HepG2 (cell line): ENCODE measurements around the gene KAZN. TPM values are rescaled to one million over a fixed set of nuclear protein-coding genes. Genes with fewer than 3 reads are reported as not detected.

Source experiments
- ATAC-seq: fragments of 200-7000 bp; cut with Tn5 transposase; 3 replicates; pipeline ENCODE4 v1.9.1; 2020; ENCODE audit warnings: mild to moderate bottlenecking, moderate library complexity
- BruUV-seq: library from RNA; stranded (reverse); fragments of 400-500 nt; replicated peaks from 2 replicates; lab custom pipeline; 2021; lab: Mats Ljungman, UMichigan
- CTCF ChIA-PET: fragments of 300-600 bp; formaldehyde crosslinking; extraction: SDS; loops from one replicate; lab custom pipeline; 2021; ENCODE audit warnings: low total read pairs, inconsistent platforms, low intra/inter-chr PET ratio; lab: Yijun Ruan, JAX
- POLR2A ChIA-PET: fragments of 350-600 bp; sonication (Branson Sonifier 250); formaldehyde crosslinking; loops from one replicate; lab custom pipeline; 2020; ENCODE audit warnings: antibody characterized with exemption, inconsistent platforms; lab: Yijun Ruan, JAX
- DNase-seq: peaks from one replicate; pipeline ENCODE4 v3.0.0-alpha.2; 2015; ENCODE audit warnings: low spot score
- FAIRE-seq: peaks from 3 replicates; lab custom pipeline; 2011; peaks lifted over from hg19 to GRCh38; lab: Jason Lieb, UNC
- H2AFZ ChIP-seq: one replicate; pipeline ENCODE4 v1.6.1; 2011; ENCODE audit warnings: low read length, inconsistent platforms
- H3K27ac ChIP-seq: fragments of 300-600 bp; 3 replicates; pipeline ENCODE4 v1.8.0; 2011; ENCODE audit warnings: mixed run types, mild to moderate bottlenecking, mixed read lengths, low read length, inconsistent platforms; ENCODE audit not compliant: insufficient read depth; ENCODE audit errors: extremely low read length
- H3K27me3 ChIP-seq, 2 experiments: fragments of 200-600 bp in 1 of 2; 2 replicates in 1 of 2; 3 replicates in 1 of 2; pipeline versions ENCODE4 v1.6.0 to v1.8.0; 2011; ENCODE audit warnings: low read length in 2 of 2, mild to moderate bottlenecking in 2 of 2, moderate library complexity in 2 of 2, inconsistent platforms in 1 of 2; ENCODE audit not compliant: insufficient read depth in 2 of 2, control insufficient read depth in 1 of 2
- H3K36me3 ChIP-seq, 2 experiments: fragments of 200-600 bp in 1 of 2; replicated peaks in 1 of 2; 2 replicates in 1 of 2; 3 replicates in 1 of 2; pipeline versions ENCODE4 v1.5.1 to v1.8.0; 2011; ENCODE audit warnings: low read length in 2 of 2, inconsistent platforms in 1 of 2; ENCODE audit not compliant: insufficient read depth in 2 of 2, control insufficient read depth in 1 of 2
- H3K4me1 ChIP-seq: 2 replicates; pipeline ENCODE4 v1.5.1; 2012; ENCODE audit warnings: low read length, inconsistent platforms; ENCODE audit not compliant: insufficient read depth
- H3K4me2 ChIP-seq: 2 replicates; pipeline ENCODE4 v1.6.0; 2011; ENCODE audit warnings: low read depth, low read length, inconsistent platforms
- H3K4me3 ChIP-seq, 3 experiments: fragments of 200-600 bp in 1 of 3; sonication (generic), shearing (Covaris generic) in 1 of 3; replicated peaks in 1 of 3; 2 replicates each; pipeline ENCODE4 v1.5.1; 2011 to 2016; ENCODE audit warnings: low read length in 3 of 3, inconsistent platforms in 2 of 3, low read depth in 2 of 3, mild to moderate bottlenecking in 2 of 3, control low read depth in 1 of 3, mixed read lengths in 1 of 3; ENCODE audit not compliant: insufficient read depth in 1 of 3
- H3K79me2 ChIP-seq: one replicate; pipeline ENCODE4 v1.6.1; 2011; ENCODE audit warnings: low read length, inconsistent platforms; ENCODE audit not compliant: insufficient read depth
- H3K9ac ChIP-seq: 2 replicates; pipeline ENCODE4 v1.6.0; 2011; ENCODE audit warnings: mild to moderate bottlenecking, low read depth, low read length, inconsistent platforms; ENCODE audit not compliant: insufficient read depth
- H3K9me3 ChIP-seq: 2 replicates; pipeline ENCODE4 v1.5.1; 2012; ENCODE audit warnings: mild to moderate bottlenecking, low read length
- H4K20me1 ChIP-seq: 2 replicates; pipeline ENCODE4 v1.6.0; 2011; ENCODE audit warnings: inconsistent platforms, mild to moderate bottlenecking, low read length, moderate library complexity; ENCODE audit not compliant: insufficient read depth
- ARHGAP35 ChIP-seq: sonication (generic); formaldehyde crosslinking; IDR thresholded peaks from 2 replicates; pipeline ENCODE4 v1.9.0; 2022; ENCODE audit warnings: mild to moderate bottlenecking, inconsistent platforms, moderate library complexity, missing genetic modification reagents, borderline replicate concordance
- CENPT ChIP-seq: sonication (generic); formaldehyde crosslinking; IDR thresholded peaks from 2 replicates; pipeline ENCODE4 v1.8.0; 2022; ENCODE audit warnings: low read depth, mild to moderate bottlenecking, moderate library complexity, missing genetic modification reagents
- DNMT1 ChIP-seq: sonication (generic); formaldehyde crosslinking; IDR thresholded peaks from 2 replicates; pipeline ENCODE4 v1.5.1; 2020; ENCODE audit warnings: mild to moderate bottlenecking, missing genetic modification reagents
- DZIP1 ChIP-seq: sonication (generic); formaldehyde crosslinking; IDR thresholded peaks from 2 replicates; pipeline ENCODE4 v1.5.0; 2020; ENCODE audit warnings: mild to moderate bottlenecking, missing genetic modification reagents
- GMEB1 ChIP-seq: sonication (generic); formaldehyde crosslinking; IDR thresholded peaks from 2 replicates; pipeline ENCODE4 v1.5.1; 2020; ENCODE audit warnings: missing genetic modification reagents, mild to moderate bottlenecking, borderline replicate concordance
- GZF1 ChIP-seq: sonication (generic); formaldehyde crosslinking; IDR thresholded peaks from 2 replicates; pipeline ENCODE4 v1.5.1; 2020; ENCODE audit warnings: mild to moderate bottlenecking, missing genetic modification reagents
- MTA3 ChIP-seq: sonication (generic); formaldehyde crosslinking; IDR thresholded peaks from 2 replicates; pipeline ENCODE4 v1.4.0; 2020; ENCODE audit warnings: missing genetic modification reagents
- MYNN ChIP-seq: sonication (generic); formaldehyde crosslinking; IDR thresholded peaks from 2 replicates; pipeline ENCODE4 v1.4.0; 2020; ENCODE audit warnings: mild to moderate bottlenecking, low read depth, missing genetic modification reagents
- NFKB2 ChIP-seq: sonication (generic); formaldehyde crosslinking; IDR thresholded peaks from 2 replicates; pipeline ENCODE4 v1.4.0; 2020; ENCODE audit warnings: missing genetic modification reagents, borderline replicate concordance
- RAD21 ChIP-seq: fragments of 450-650 bp; formaldehyde crosslinking; IDR thresholded peaks from 2 replicates; pipeline ENCODE4 v1.5.0; 2020; ENCODE audit warnings: mild to moderate bottlenecking
- ZNF580 ChIP-seq: IDR thresholded peaks from 2 replicates; pipeline ENCODE4 v1.6.1; 2016; ENCODE audit warnings: low read depth, borderline replicate concordance
- WGBS: methylation state at CpG from one replicate; pipeline ENCODE4 v1.1.6; 2017; ENCODE audit warnings: low lambda C conversion rate; 5-methylcytosine and 5-hydroxymethylcytosine counted together
- in situ Hi-C: cut with HindIII; loops from 2 replicates; pipeline ENCODE4 v1.10.0; 2017; ENCODE audit warnings: low pct_unique_long_range_greater_than_20kb; ENCODE audit not compliant: extremely low pct_ligation_motif_present
- intact Hi-C: fragments of 100-400 bp; cut with micrococcal nuclease; formaldehyde crosslinking; loops from one replicate; pipeline ENCODE4 v1.10.0; 2022; ENCODE audit not compliant: unreplicated experiment
- polyA plus RNA-seq, 8 experiments: library from polyadenylated mRNA; depleted of rRNA in 3 of 8; stranded (reverse) in 7 of 8; unstranded in 1 of 8; fragments of >200 nt; fragmentation: Illumina TruSeq in 4 of 8; extraction: Trizol in 4 of 8; gene quantifications; 2 replicates each; pipeline versions ENCODE4 v1.2.1 to v1.2.3, GENCODE V29; 2011 to 2016; ENCODE audit warnings: low read depth in 4 of 8, missing spikeins in 1 of 8, mixed read lengths in 1 of 8; ENCODE audit not compliant: insufficient read depth in 1 of 8
- total RNA-seq, 5 experiments: library from RNA; depleted of rRNA; stranded (reverse); fragments of >200 nt; fragmentation: Illumina TruSeq; extraction: Trizol; gene quantifications; 2 replicates each; pipeline ENCODE4 v1.2.3, GENCODE V29; 2016; ENCODE audit warnings: low read depth in 1 of 5
- TF ChIP-seq, protein P1 (sequence below): sonication (generic); formaldehyde crosslinking; IDR thresholded peaks from 2 replicates; pipeline ENCODE4 v1.4.0; 2020; ENCODE audit warnings: mild to moderate bottlenecking, low read depth, missing genetic modification reagents

Gene KAZN
- total and polyA plus RNA-seq, 2 of the 13 experiments (the other 11 are each of a cell fraction or from before 2014, with no cell fraction given), result 10.4 to 13.5 TPM

DNA sequence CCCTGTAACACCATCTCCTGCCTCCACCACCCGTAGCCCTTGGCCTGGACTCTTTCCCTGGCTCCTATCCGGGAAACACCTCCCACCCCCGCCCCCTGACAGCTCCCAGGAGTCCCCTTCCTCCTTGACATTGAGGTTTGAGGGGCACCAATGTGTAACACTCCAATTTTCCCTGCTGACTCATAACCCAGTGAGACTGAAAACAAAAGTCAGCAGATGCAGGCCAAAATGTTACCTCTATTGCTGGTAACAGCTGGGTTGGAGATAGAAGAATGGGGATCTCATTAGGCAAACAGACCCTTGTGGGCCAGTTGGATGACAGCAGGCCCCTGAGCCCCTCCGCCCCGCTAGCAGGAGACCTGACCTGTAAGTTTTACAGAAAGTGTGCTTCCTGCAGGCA is 237.2 kb downstream of the KAZN start (continued):
- TF ChIP-seq DZIP1 (CRISPR knock-in tag), result no peak
- no peak for TF ChIP-seq ARHGAP35 (CRISPR knock-in tag)

GRCh38 chr1:14836426-14837140 is 238.1 kb downstream of the KAZN start:
- H3K9ac ChIP-seq, result no peak overlapping the region
- H3K4me2 ChIP-seq, result no peak overlapping the region
- H3K9me3 ChIP-seq, result peaks cover 5% of the 10 kb centered on the region
- ATAC-seq (no peak), DNase-seq (no peak), FAIRE-seq (no peak)
- H3K4me3 ChIP-seq, result no peak overlapping the region
- no peak overlapping the region for H2AFZ ChIP-seq
- in situ Hi-C loops, result no loop called here
- TF ChIP-seq, protein P1, sequence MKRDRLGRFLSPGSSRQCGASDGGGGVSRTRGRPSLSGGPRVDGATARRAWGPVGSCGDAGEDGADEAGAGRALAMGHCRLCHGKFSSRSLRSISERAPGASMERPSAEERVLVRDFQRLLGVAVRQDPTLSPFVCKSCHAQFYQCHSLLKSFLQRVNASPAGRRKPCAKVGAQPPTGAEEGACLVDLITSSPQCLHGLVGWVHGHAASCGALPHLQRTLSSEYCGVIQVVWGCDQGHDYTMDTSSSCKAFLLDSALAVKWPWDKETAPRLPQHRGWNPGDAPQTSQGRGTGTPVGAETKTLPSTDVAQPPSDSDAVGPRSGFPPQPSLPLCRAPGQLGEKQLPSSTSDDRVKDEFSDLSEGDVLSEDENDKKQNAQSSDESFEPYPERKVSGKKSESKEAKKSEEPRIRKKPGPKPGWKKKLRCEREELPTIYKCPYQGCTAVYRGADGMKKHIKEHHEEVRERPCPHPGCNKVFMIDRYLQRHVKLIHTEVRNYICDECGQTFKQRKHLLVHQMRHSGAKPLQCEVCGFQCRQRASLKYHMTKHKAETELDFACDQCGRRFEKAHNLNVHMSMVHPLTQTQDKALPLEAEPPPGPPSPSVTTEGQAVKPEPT (CRISPR knock-in tag), result no peak
- TF ChIP-seq DNMT1, result no peak
- TF ChIP-seq MTA3, result no peak
- TF ChIP-seq MYNN (CRISPR knock-in tag), result no peak
- TF ChIP-seq GZF1 (CRISPR knock-in tag), result no peak
- TF ChIP-seq CENPT (CRISPR knock-in tag), result no peak
- TF ChIP-seq GMEB1 (CRISPR knock-in tag), result no peak
- TF ChIP-seq RAD21, result no peak
- TF ChIP-seq NFKB2 (CRISPR knock-in tag), result no peak
- no peak for TF ChIP-seq ZNF580
- intact Hi-C loops, result no loop called here
- no peaks in the 10 kb centered on the region for H4K20me1 ChIP-seq
- ChIA-PET POLR2A (no interaction called here), CTCF (no interaction called here)
- H3K4me1 ChIP-seq, result no peaks in the 10 kb centered on the region
- no TSS peak for BruUV-seq
- H3K27ac ChIP-seq, result no peak overlapping the region
- H3K27me3 ChIP-seq, result peaks cover 2 to 21% of the 10 kb centered on the region in 2 experiments; a peak in 2 of 5 replicates
- no peaks in the 10 kb centered on the region for H3K79me2 ChIP-seq
- 34% methylated on average over 10 of the region's 10 CpGs for WGBS
- H3K36me3 ChIP-seq, result no peaks in the 10 kb centered on the region
